HG03025 (cell line): ENCODE measurements around the gene TOP1.
"Not testable (repeated sequence)": the region's sequence is repeated elsewhere in the genome, so short reads cannot be mapped to it uniquely, and the experiment has no call there.

ENCODE experiments used
- ATAC-seq: cut with Tn5 transposase; IDR thresholded peaks from one replicate; pipeline ENCODE4 v1.9.1; 2021; ENCODE audit warnings: mild to moderate bottlenecking, moderate library complexity; ENCODE audit not compliant: unreplicated experiment, low FRiP score

Gene TOP1

DNA sequence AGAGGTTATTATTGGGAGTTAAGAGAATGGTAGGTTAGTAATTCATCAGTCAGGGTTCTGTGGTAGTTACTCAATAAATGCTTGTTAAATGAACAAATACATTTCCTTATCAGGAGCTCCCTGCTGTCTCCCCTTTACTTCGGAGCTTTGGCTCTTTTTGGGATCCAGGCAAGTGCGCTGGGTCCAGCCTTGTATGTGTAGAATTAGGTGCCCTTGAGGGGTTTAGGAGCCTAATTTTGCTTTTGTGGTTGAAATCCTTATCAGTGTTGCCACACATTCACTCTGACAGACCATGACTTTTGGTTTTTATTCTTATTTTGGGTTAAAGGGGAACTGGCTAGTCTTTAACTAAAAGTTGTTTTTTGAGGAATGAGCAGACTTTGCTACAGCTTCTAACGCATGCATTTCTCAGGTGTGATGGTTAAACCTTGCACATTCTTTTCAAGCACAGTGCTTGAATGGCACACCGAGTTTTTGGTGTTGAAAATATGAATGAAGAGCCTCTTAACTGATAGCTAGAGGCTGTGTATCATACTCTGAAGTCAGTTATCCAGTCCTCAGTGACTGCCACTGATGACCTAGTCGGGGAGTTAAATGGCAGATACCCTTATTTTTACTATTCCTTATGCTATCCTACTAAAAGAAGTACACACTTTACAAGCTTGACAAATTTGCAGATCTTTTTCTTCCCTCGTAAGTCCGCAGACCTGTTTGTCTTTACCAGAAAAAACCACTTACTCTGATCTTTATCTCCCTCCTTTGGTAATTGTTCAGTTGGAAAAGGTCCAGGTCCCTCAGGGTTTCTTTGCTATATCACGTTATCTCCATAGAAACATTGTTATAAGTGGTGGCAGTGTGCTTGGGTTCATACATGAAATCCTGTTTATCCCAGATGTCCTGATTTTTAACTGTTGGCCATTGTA, 58.0 kb downstream of the TOP1 start:
- ATAC-seq, result no peak

DNA sequence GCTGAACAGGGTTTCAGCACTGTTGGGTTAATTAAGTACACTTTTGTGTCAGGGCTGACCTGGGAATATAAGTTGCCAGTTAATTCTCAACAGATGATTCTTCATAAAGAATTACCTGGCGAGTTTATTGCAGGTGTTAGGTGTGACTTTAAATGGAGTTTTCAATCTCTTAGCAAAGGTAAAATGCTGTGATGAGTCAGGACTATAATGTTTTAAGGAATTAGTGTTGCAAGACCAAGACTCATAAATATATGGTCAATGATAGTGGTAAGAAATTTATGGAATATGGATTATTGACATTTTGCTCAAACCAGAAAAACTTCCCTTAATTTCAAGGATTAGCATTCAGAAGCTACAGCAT, 58.7 kb downstream of the TOP1 start:
- ATAC-seq, result no peak

DNA sequence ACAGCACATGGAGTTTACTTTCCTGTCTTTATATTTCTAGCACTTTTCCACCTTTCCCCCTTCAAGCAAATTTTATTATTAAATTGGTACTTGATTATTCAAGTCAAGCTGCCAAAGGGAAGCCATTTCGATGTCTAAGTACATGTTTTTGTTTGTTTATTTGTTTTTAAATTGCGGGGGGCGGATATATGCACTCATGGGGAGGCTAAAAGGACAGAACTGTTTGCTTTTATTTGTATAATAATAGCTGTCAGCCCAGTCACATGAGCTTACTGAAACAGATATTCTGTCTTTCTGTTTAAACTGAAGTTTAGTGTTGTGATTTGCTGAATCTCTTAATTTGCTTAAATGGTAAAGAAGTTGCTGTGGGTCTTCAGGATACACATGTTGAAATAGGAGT, 59.2 kb downstream of the TOP1 start:
- no peak for ATAC-seq

DNA sequence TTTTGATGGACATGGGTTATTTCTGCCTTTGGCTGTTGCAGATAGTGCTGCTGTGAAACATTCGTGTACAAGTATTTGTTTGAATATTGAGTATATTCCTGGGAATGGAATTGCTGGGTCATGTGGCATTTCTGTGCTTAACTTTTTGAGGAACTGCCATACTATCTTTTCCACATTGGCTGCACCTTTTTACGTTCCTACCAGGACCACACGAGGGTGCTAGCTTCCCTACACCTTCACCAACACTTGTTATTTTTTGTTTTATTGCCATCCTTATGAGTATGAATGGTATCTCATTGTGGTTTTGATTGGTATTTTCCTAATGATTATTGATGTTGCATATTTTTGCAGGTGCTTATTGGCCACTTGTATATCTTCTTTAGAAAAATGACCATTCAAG, 60.9 kb downstream of the TOP1 start:
- ATAC-seq, result no peak

DNA sequence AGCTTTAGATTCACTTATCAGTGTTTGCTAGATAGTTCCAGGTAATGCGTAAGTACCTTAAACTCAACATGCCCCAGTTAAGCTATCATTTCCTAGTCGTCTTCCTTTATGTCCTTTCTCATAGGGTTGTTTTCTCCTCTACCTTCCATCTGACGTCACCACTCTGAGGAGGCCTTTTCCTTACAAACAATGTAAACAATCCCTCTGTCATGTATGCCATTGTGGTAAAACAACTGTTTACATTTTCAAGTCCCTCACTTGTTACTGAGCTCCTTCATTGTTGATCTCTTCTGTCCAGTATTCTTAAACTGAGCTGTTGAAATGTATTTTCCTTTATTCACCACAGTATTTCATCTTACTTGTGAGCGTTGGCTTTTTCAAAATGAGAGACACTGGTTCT, 63.3 kb downstream of the TOP1 start:
- no peak for ATAC-seq

DNA sequence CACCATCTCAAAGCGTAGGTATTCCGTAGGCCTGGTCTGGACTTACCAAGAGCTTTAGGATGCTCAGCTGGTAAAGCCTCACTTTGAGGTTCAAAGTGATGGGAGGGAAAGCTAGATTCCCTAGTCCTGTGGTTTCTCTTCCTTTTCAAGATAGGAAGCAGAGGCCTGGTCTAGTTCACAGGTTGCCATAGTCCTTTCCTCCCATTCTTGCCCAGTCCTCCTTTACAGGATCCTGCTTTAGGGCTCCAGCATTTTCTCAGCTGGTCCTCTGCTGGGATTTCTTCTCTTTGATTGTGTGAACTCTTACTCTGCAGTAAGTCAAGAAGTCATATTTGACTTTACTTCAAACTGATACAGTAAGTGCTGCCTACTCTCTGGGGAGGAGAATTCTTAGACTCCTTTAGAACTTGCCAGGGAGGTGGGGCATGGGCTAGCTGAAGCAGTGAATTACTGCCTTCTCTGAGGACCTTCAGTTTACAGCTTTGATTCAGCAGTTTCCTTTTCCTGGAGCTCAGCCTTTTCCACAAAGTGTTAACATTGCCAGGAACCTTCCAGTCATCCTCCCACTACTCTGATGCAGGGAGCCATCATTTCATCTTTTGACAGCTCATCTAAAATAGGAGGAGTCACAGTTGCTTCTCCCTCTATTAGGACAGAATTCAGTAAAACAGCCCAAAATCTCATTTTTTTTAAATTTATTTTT, 65.9 kb downstream of the TOP1 start:
- no peak for ATAC-seq

DNA sequence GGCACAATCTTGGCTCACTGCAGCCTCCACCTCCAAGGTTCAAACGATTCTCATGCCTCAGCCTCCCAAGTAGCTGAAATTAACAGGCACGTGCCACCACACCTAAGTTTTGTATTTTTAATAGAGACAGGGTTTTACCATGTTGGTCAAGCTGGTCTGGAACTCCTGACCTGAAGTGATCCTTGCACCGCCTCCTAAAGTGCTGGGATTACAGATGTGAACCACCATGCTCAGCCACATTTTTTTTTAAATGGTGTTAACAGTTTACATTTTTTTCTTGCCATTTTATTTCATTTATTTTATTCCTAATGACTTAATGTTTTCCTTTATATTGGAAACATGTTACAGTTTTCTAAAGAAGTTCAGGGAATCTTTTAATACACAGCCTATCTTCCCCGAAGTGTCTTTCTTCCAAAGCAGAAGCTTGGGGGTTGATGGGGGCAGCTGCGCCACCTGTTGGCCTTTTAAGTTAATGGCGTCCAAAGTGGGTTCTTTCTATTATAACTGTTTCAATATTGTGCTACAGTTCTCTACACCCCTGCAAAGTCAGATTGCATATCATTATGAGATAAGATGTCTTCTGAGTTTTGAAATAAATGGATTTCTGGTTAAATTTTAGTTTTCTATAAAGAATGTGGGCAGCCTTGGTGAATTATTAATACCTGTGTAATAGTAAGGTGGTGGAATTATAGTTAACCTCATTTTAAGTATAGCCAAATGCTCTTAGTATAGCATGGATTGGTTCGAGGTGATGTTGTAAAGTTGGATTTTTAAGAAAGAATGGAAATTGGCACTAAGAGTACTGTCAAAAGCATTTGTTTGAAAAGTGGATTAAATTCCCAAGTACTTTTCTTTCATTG, 66.7 kb downstream of the TOP1 start:
- no peak for ATAC-seq

DNA sequence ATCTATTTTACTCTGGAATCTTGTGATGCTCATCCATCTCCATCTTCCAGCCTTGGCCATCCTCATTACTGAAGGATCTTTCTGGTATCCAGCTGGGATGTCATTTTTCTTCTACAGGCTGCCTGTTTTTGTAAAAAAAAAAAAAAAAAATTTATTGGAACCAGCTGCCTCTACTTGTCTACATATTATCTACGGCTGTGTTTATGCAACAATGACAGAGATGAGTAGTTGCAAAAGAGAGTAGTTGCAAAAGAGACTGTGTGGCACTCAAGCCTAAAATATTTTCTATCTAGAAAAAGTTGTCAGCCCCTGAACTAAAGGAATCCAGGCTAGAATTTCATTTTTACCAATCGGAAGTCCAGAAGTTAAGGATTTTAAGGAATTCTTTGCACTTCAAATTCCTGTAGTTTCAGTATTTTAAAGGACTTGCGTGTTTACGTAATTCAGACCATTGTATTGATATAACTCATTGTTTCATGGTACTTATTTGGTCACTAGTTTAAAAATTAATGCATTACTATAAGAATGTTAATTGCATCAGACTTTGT, 70.2 kb downstream of the TOP1 start:
- no peak for ATAC-seq

DNA sequence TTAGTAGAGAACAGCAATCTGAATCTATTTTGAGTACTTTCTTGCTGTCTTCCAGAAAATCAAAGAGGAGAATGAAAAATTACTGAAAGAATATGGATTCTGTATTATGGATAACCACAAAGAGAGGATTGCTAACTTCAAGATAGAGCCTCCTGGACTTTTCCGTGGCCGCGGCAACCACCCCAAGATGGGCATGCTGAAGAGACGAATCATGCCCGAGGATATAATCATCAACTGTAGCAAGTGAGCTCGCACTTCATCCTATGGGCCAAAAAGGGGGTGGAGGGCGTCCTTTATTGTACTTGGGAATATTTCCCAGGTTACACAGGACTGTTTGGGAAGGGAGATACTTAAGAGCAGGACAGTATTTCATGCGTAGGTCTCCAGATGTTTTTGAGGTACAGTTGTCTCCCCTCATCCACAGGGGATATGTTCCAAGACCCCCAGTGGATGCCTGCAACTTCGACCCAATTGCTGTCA, 71.4 kb downstream of the TOP1 start:
- no peak for ATAC-seq

DNA sequence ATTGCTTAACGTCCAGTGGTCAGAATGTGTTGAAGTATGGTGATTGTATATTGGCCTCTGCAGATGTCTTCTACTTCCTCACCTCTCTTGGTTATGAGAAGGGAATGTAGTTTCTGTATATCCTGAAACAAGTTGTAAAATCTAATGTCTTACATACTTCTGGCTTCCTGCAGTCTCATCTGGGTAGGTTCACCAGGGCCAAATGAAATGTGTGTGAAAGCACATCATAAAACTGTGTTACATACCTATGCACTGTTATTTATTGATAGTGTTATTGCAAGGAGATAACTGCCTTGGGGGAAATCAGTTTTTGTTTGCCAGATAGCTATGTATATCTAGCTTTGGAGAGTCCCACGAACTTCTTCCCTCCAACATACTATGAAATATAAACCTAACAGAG, 73.0 kb downstream of the TOP1 start:
- ATAC-seq, result no peak

DNA sequence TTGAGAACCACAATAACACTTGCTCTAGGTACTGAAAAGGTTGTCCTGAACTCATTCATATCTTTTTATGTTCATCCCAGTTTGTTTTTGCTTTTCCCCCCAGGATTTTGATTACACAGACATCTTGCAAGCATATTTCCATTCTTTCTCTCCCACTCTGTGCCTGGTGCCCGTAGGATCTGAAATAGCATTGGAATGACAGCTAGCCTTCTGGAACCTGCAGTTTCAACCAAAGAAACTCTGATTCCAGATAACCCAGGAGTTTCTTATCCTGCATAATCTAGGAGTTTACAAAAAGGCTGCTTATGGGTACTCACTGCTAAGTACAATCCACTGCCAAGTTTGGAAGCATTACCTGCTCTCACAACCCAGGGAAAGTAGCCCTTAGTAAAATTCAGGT, 79.9 kb downstream of the TOP1 start:
- no peak for ATAC-seq

DNA sequence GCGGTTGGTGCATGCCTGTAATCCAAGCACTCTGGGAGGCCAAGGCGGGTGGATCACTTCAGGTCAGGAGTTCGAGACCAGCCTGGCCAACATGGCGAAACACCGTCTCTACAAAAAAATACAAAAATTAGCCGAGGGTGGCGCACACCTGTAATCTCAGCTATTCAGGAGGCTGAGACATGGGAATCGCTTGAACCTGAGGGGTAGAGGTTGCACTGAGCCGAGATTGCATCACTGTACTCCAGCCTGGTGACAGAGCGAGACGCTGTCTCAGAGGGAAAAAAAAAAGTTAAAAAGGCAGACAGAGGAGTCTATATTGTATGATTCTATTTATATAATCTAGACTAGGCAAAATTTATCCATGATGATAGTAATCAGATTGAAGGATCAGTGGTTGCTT, 81.4 kb downstream of the TOP1 start:
- no peak for ATAC-seq

DNA sequence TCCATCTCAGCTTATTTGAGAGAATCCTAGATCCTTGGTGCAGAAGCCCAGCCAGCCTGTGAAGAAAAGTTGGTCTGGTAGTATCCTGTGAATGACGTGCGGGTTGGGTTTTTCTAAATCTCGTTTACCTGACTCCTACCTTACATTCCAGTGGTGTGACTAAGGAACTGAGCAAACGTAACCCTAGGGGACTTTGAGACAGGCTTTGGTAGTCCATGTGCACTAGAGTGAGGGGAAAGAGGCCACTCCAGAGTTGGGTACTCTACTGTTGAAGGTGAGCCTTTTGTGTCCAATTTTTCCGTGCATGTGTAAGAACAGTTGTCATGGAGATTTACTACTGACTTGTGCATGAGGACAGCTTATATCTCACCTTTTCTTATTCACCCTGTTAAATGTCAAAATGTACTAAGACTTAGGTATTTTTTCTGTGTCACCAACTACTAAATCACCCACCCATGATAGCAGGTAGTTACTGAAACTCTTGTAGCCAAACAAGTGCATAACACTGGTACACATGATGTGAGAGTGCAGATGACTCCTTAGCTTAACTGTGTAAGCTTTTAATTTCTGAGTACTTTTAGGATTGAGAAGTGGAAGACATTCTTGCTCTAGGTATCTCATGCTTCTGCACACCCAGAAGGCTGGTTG, 82.4 kb downstream of the TOP1 start:
- ATAC-seq, result no peak

DNA sequence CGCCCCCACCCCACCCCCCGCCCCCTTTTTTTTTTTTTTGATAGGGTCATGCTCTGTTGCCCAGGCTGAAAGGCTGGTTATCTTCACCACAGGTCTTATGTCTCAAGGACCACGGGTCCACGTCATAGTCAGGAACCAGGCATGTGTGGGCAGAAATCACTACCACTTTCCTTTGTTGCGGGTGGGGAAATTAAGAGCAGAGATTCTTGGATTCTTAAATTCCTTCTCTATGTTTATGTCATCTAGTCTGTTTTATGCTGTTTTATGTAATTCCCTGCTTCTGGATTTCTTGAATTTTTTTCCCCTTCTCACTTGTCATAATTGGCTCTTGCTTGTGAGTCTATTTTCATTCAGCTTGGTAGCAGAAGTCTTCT, 82.9 kb downstream of the TOP1 start:
- ATAC-seq, result no peak

DNA sequence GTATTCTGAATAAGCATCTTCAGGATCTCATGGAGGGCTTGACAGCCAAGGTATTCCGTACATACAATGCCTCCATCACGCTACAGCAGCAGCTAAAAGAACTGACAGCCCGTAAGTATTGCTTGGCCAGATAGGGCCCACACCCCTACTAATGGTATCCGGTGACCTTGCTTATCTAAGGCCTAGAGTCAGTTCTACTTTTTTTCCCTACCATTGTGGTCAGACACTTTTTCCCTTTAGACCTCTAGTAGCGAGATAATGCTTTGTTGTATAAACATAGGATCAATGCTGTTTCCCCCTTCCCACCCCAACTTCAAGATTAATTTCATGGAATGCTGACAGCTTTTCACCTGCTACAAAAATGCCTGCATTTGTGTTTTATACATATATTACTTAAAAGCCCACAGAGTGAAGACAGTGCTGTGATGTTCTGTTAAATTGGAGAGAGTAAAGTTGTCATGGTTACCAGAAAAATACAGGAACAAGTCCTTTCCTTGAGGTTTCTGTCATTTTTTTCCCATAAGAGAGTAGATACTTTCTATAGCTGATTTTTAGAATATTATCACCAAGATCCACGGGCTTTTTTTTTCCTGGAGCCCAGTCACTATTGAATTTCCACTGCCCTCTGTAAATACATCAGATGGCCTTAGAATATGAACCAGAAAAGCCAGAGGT, 87.8 kb downstream of the TOP1 start:
- ATAC-seq, result no peak

DNA sequence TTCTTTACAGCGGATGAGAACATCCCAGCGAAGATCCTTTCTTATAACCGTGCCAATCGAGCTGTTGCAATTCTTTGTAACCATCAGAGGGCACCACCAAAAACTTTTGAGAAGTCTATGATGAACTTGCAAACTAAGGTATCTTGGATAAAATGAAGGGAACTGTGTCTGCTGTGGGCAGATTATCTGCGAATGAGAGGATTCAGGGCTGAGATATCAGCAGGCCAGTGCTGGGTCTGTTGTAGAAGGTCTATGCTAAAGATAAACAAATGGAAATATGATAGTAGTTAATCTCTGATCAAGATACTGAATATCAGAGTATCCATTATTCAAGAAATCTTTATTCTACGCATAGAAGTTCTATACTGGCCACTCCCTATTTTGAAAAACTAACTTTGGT, 89.5 kb downstream of the TOP1 start:
- not testable (repeated sequence) for ATAC-seq

DNA sequence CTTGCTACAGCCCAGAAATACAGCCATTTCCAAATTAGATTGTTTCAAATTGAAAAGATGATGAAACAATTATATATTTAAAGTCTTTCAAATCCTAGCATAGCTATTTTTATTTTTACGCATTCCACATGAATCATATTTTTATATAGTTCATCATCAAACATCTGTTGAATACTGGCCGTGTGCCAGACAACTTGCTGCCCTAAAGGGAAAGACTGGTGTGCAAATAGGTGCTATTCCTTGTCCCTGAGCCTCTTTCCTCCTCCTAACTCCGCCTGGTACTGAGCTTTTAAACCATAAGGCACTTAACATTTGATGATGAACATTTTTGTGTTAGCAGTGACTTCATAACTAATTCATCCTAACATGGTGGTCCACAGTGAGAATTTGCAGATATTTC, 90.0 kb downstream of the TOP1 start:
- no peak for ATAC-seq

DNA sequence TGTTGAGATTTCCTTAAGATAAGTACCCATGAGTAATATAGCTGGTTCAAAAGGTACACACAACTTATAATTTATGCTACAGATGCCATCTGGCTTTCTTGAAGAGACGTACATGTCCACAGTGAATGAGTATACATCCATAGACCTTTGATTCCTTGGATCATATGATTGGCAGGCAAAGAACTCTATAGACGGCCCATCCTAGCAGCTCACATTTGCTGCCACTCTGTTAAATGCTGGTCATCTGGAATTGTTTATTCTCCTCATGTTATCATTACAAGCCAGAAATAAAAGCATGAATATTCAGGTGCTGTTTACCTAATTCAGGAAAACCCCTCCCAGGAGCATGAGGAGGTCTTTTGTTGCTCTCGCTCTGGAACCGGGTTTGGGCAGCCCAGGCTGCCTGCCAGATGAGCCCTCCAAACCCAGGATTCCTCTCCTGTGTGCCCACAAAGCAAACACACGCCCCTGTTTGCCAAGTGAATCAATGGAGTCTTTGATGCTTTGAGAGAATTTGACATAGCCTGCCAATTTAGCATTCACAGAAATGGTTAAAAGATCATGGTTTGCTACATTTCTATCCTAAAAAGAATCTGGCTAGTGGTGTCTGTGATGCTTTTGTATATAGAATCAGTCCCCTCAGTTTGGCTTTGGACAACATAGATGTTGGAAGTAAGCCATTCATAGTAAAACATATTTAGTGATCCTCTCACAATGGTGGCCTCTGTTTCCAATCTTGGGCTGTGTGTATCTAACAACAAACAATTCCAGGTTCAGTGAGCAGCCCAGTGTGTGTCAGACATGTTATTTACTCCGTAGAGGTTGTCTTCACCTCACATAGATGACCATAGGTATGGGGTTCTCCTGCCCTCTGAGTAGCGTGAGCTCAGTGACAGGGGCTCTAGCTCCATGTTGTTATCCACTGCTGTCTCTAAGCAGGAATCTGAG, 91.3 kb downstream of the TOP1 start:
- ATAC-seq, result no peak

DNA sequence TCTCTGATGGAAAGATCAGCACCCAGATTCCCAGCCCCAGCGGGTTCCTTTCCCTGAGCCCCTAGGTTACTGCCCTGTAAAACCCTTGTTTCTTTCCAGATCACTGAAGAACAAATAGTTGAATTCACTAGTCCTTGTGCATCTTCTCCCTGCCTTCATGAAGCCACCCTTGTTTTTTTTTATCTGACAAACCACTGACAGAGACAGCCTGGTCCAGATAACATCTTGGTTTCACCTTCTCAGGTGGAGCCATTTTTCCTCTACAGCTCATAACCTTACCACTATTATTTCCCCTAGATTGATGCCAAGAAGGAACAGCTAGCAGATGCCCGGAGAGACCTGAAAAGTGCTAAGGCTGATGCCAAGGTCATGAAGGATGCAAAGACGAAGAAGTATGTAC, 92.8 kb downstream of the TOP1 start:
- no peak for ATAC-seq
